ENCODE data around the gene RAP1GDS1.
A peak's percentile ranks its signal among the peaks of the same experiment; 100 is the strongest.

Gene RAP1GDS1

DNA sequence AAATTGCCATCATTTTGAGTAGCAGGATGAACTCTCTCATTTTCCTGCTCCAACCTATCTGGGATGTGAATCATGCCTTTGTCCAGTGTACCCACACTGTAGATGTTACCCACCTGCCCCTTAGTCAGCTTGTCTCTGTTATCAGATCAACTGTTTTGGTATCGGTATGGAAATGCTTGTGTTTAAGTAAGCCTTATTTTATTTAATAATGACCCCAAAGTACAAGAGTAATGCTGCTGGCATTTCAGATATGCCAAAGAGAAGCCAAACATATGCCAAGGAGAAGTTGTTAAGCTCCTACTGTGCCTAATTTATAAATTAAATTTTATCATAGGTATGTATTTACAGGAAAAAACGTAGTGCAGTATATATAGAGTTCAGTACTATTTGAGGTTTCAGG, 18.6 kb upstream of the RAP1GDS1 start:
- Histone ChIP-seq H3K27me3 (ENCODE audit: insufficient read depth, low read length, poor library complexity) (no peaks in the 10 kb centered on the region), H3K4me1 (ENCODE audit: insufficient read depth, low read length) (peaks cover 4% of the 10 kb centered on the region; the same call in 1 of the 2 replicates), H3K27ac (ENCODE audit: low read length) (no peak overlapping the region), H3K9ac (ENCODE audit: low read depth, low read length) (no peak overlapping the region), H3K4me3 (ENCODE audit: low read depth in 1 of 2, low read length in 2 of 2) (no peak overlapping the region), H3K36me3 (ENCODE audit: insufficient read depth, low read length) (no peaks in the 10 kb centered on the region), H2AFZ (ENCODE audit: low read depth, low read length) (no peak overlapping the region), H3K4me2 (ENCODE audit: insufficient read depth, low read length) (no peak overlapping the region), H3K9me3 (ENCODE audit: insufficient read depth, low read length, severe bottlenecking) (no peaks in the 10 kb centered on the region), H4K20me1 (ENCODE audit: insufficient read depth, low read length) (no peaks in the 10 kb centered on the region), H3K79me2 (ENCODE audit: insufficient read depth, low read length) (no peaks in the 10 kb centered on the region)
- DNase-seq (no peak), ATAC-seq (ENCODE audit: insufficient read depth, low read depth) (no peak)
- TF ChIP-seq, protein P1, sequence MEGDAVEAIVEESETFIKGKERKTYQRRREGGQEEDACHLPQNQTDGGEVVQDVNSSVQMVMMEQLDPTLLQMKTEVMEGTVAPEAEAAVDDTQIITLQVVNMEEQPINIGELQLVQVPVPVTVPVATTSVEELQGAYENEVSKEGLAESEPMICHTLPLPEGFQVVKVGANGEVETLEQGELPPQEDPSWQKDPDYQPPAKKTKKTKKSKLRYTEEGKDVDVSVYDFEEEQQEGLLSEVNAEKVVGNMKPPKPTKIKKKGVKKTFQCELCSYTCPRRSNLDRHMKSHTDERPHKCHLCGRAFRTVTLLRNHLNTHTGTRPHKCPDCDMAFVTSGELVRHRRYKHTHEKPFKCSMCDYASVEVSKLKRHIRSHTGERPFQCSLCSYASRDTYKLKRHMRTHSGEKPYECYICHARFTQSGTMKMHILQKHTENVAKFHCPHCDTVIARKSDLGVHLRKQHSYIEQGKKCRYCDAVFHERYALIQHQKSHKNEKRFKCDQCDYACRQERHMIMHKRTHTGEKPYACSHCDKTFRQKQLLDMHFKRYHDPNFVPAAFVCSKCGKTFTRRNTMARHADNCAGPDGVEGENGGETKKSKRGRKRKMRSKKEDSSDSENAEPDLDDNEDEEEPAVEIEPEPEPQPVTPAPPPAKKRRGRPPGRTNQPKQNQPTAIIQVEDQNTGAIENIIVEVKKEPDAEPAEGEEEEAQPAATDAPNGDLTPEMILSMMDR (IDR thresholded peaks at IDR 0.05; ENCODE audit: borderline replicate concordance, extremely low read depth, low read length, poor library complexity, severe bottlenecking) = no peak
- no peak for TF ChIP-seq EZH2 (IDR thresholded peaks at IDR 0.05; ENCODE audit: borderline replicate concordance, low read depth, low read length, severe bottlenecking)

DNA sequence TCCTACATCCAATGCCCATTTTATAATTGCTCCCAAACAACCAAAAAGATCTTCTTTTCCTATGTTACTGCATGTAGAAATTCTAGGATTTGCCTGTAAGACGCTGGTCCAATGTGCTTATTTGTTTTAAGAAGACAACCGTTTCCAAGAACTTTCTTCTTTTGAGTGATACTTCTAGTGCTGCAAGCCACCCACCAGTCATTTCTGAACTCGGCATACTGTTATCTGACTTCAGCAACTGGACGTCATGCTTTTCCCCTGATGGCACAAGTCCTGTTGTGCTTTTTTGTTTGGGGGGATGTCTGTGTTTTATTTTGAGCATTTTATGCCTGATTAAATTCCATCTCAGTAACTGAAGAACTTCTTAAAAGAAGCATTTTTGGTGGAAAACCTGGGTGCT, 16.0 kb upstream of the RAP1GDS1 start:
- ATAC-seq (ENCODE audit: insufficient read depth, low read depth) = no peak

DNA sequence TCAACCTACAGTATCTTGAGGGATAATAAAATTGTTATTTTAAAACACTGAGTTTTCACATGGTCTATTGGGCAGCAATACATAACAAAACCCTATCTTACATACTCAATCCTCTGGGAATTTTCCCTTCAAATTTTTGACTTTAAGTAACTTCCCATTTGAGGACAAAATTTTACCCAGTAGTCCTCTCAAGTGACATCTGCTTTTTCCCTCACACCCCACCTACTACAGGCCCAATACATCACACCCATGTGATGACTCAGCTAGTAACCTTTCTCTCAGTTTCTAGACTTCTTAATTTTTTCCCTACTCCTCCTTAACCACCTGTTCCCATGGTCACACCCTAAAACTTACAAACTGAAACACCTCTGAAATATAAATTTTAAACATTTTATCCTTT, 12.2 kb upstream of the RAP1GDS1 start:
- no peaks in the 10 kb centered on the region for H3K9me3 ChIP-seq (ENCODE audit: insufficient read depth, low read length, severe bottlenecking)
- ATAC-seq (ENCODE audit: insufficient read depth, low read depth) = no peak
- H2AFZ ChIP-seq (ENCODE audit: low read depth, low read length) = no peak overlapping the region
- no peak overlapping the region for H3K27ac ChIP-seq (ENCODE audit: low read length)
- TF ChIP-seq, protein P1 (IDR thresholded peaks at IDR 0.05; ENCODE audit: borderline replicate concordance, extremely low read depth, low read length, poor library complexity, severe bottlenecking) = no peak
- no peak for TF ChIP-seq EZH2 (IDR thresholded peaks at IDR 0.05; ENCODE audit: borderline replicate concordance, low read depth, low read length, severe bottlenecking)
- H3K27me3 ChIP-seq (ENCODE audit: insufficient read depth, low read length, poor library complexity) = no peaks in the 10 kb centered on the region
- no peak overlapping the region for H3K4me3 ChIP-seq (ENCODE audit: low read depth in 1 of 2, low read length in 2 of 2)
- H3K36me3 ChIP-seq (ENCODE audit: insufficient read depth, low read length) = no peaks in the 10 kb centered on the region
- no peaks in the 10 kb centered on the region for H3K4me1 ChIP-seq (ENCODE audit: insufficient read depth, low read length)
- H4K20me1 ChIP-seq (ENCODE audit: insufficient read depth, low read length) = no peaks in the 10 kb centered on the region
- DNase-seq = no peak
- H3K9ac ChIP-seq (ENCODE audit: low read depth, low read length) = no peak overlapping the region
- H3K79me2 ChIP-seq (ENCODE audit: insufficient read depth, low read length) = no peaks in the 10 kb centered on the region
- H3K4me2 ChIP-seq (ENCODE audit: insufficient read depth, low read length) = no peak overlapping the region

More for the DNA sequence above, 16.0 kb upstream of the RAP1GDS1 start:
- Histone ChIP-seq H2AFZ (ENCODE audit: low read depth, low read length) (0 out of 2 replicates have a peak overlapping the region, but pooled peaks have one; percentile 13), H3K9me3 (ENCODE audit: insufficient read depth, low read length, severe bottlenecking) (no peaks in the 10 kb centered on the region), H3K4me1 (ENCODE audit: insufficient read depth, low read length) (no peaks in the 10 kb centered on the region), H3K27me3 (ENCODE audit: insufficient read depth, low read length, poor library complexity) (no peaks in the 10 kb centered on the region), H4K20me1 (ENCODE audit: insufficient read depth, low read length) (no peaks in the 10 kb centered on the region), H3K79me2 (ENCODE audit: insufficient read depth, low read length) (no peaks in the 10 kb centered on the region), H3K36me3 (ENCODE audit: insufficient read depth, low read length) (no peaks in the 10 kb centered on the region), H3K4me2 (ENCODE audit: insufficient read depth, low read length) (no peak overlapping the region), H3K4me3 (ENCODE audit: low read depth in 1 of 2, low read length in 2 of 2) (no peak overlapping the region), H3K9ac (ENCODE audit: low read depth, low read length) (no peak overlapping the region), H3K27ac (ENCODE audit: low read length) (no peak overlapping the region)
- TF ChIP-seq, protein P1 (IDR thresholded peaks at IDR 0.05; ENCODE audit: borderline replicate concordance, extremely low read depth, low read length, poor library complexity, severe bottlenecking) = no peak
- no peak for TF ChIP-seq EZH2 (IDR thresholded peaks at IDR 0.05; ENCODE audit: borderline replicate concordance, low read depth, low read length, severe bottlenecking)
- DNase-seq = no peak

DNA sequence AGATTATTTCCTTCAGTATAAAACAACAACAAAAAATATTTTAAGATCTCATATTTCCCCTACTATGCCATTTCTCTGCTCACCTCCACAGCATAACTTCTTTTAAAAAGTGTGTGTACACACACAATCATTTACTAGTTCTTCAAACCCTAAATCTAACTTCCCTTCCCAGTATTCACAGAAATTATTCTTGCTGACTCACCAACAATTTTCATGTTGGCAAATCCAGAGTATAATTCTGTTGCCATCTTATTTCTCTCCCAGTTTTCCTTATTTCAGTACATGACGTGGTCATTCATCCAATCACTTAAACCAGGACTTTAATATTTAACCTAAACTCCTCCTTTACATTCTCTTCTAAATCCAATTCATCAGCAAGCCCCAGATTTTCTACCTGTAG, 11.4 kb upstream of the RAP1GDS1 start:
- H3K9me3 ChIP-seq (ENCODE audit: insufficient read depth, low read length, severe bottlenecking) = no peaks in the 10 kb centered on the region
- DNase-seq = no peak
- H3K4me2 ChIP-seq (ENCODE audit: insufficient read depth, low read length) = no peak overlapping the region
- no peak overlapping the region for H3K27ac ChIP-seq (ENCODE audit: low read length)
- no peaks in the 10 kb centered on the region for H3K79me2 ChIP-seq (ENCODE audit: insufficient read depth, low read length)
- H2AFZ ChIP-seq (ENCODE audit: low read depth, low read length) = no peak overlapping the region
- TF ChIP-seq, protein P1 (IDR thresholded peaks at IDR 0.05; ENCODE audit: borderline replicate concordance, extremely low read depth, low read length, poor library complexity, severe bottlenecking) = no peak
- no peak for TF ChIP-seq EZH2 (IDR thresholded peaks at IDR 0.05; ENCODE audit: borderline replicate concordance, low read depth, low read length, severe bottlenecking)
- H3K4me3 ChIP-seq (ENCODE audit: low read depth in 1 of 2, low read length in 2 of 2) = no peak overlapping the region
- no peak for ATAC-seq (ENCODE audit: insufficient read depth, low read depth)
- no peaks in the 10 kb centered on the region for H3K4me1 ChIP-seq (ENCODE audit: insufficient read depth, low read length)
- H4K20me1 ChIP-seq (ENCODE audit: insufficient read depth, low read length) = no peaks in the 10 kb centered on the region
- no peaks in the 10 kb centered on the region for H3K27me3 ChIP-seq (ENCODE audit: insufficient read depth, low read length, poor library complexity)
- no peaks in the 10 kb centered on the region for H3K36me3 ChIP-seq (ENCODE audit: insufficient read depth, low read length)
- no peak overlapping the region for H3K9ac ChIP-seq (ENCODE audit: low read depth, low read length)

Data from DND-41 (cell line).